K562 (cell line): ENCODE results near the gene MKRN3. TPM values are rescaled to one million over a fixed set of nuclear protein-coding genes. Genes with fewer than 3 reads are reported as not detected.

ENCODE experiments used
- ATAC-seq: fragments of 200-7000 bp; cut with Tn5 transposase; 3 replicates; pipeline ENCODE4 v1.9.1; 2020; ENCODE audit warnings: moderate library complexity
- BruUV-seq: library from RNA; stranded (reverse); fragments of 400-500 nt; replicated peaks from 2 replicates; lab custom pipeline; 2021; lab: Mats Ljungman, UMichigan
- CTCF ChIA-PET: fragments of 300-600 bp; formaldehyde crosslinking; extraction: SDS; loops from one replicate; lab custom pipeline; 2021; ENCODE audit warnings: low intra/inter-chr PET ratio; lab: Yijun Ruan, JAX
- POLR2A ChIA-PET: fragments of 300-600, 350-650 bp; sonication (Branson Sonifier 250); formaldehyde crosslinking; extraction: SDS; loops from one replicate; lab custom pipeline; 2021; ENCODE audit warnings: antibody characterized with exemption, inconsistent platforms; lab: Yijun Ruan, JAX
- DNase-seq, 4 experiments: peaks; one replicate each; pipeline versions ENCODE4 v3.0.0 to v3.0.0-alpha.2; 2011 to 2018; ENCODE audit warnings: low spot score in 3 of 4, mixed read lengths in 3 of 4; ENCODE audit errors: extremely low read depth in 1 of 4
- FAIRE-seq: peaks from 2 replicates; lab custom pipeline; 2011; peaks lifted over from hg19 to GRCh38; lab: Jason Lieb, UNC
- H2AFZ ChIP-seq: 2 replicates; pipeline ENCODE4 v1.6.0; 2011; ENCODE audit warnings: low read depth, low read length, control low read depth, inconsistent platforms
- H3K27ac ChIP-seq: fragments of 200-600 bp; 3 replicates; pipeline ENCODE4 v1.8.0; 2011; ENCODE audit warnings: low read depth, mild to moderate bottlenecking, control low read depth, inconsistent platforms, low read length, moderate library complexity, mixed read lengths; ENCODE audit errors: extremely low read depth
- H3K27me3 ChIP-seq, 2 experiments: fragments of 300-600 bp in 1 of 2; 2 replicates in 1 of 2; 3 replicates in 1 of 2; pipeline versions ENCODE4 v1.6.0 to v1.8.0; 2011; ENCODE audit warnings: inconsistent platforms in 2 of 2, low read length in 2 of 2, mild to moderate bottlenecking in 1 of 2, mixed read lengths in 1 of 2, moderate library complexity in 1 of 2; ENCODE audit not compliant: control insufficient read depth in 2 of 2, insufficient read depth in 2 of 2
- H3K36me3 ChIP-seq: fragments of 300-600 bp; 3 replicates; pipeline ENCODE4 v1.8.0; 2011; ENCODE audit warnings: mild to moderate bottlenecking, low read length, inconsistent platforms; ENCODE audit not compliant: control insufficient read depth, insufficient read depth
- H3K4me1 ChIP-seq, 2 experiments: fragments of 200-600 bp in 1 of 2; replicated peaks in 1 of 2; 2 replicates in 1 of 2; 3 replicates in 1 of 2; pipeline versions ENCODE4 v1.5.1 to v1.8.0; 2011; ENCODE audit warnings: inconsistent platforms in 2 of 2, low read length in 2 of 2, mild to moderate bottlenecking in 1 of 2, mixed read lengths in 1 of 2, moderate library complexity in 1 of 2; ENCODE audit not compliant: control insufficient read depth in 2 of 2, insufficient read depth in 2 of 2
- H3K4me2 ChIP-seq: 2 replicates; pipeline ENCODE4 v1.6.1; 2011; ENCODE audit warnings: low read length, control low read depth, inconsistent platforms, mixed read lengths; ENCODE audit not compliant: insufficient read depth
- H3K4me3 ChIP-seq: fragments of 200-600 bp; sonication (generic), shearing (Covaris generic); 2 replicates; pipeline ENCODE4 v1.5.1; 2016; ENCODE audit warnings: control low read depth, inconsistent platforms
- H3K79me2 ChIP-seq: fragments of 200-600 bp; 3 replicates; pipeline ENCODE4 v1.8.0; 2011; ENCODE audit warnings: low read length, inconsistent platforms; ENCODE audit not compliant: control insufficient read depth, insufficient read depth
- H3K9ac ChIP-seq, 2 experiments: 2 replicates each; pipeline versions ENCODE4 v1.6.0 to v1.6.1; 2011; ENCODE audit warnings: low read depth in 2 of 2, low read length in 2 of 2, control low read depth in 1 of 2, inconsistent platforms in 1 of 2, mild to moderate bottlenecking in 1 of 2, mixed read lengths in 1 of 2; ENCODE audit not compliant: insufficient read depth in 1 of 2
- H3K9me1 ChIP-seq: one replicate; pipeline ENCODE4 v1.6.0; 2011; ENCODE audit warnings: inconsistent platforms, mild to moderate bottlenecking, low read length, moderate library complexity; ENCODE audit not compliant: control insufficient read depth, insufficient read depth
- H3K9me3 ChIP-seq: replicated peaks from 2 replicates; pipeline ENCODE4 v1.5.1; 2011; ENCODE audit warnings: low read depth, low read length, inconsistent platforms; ENCODE audit not compliant: control insufficient read depth, insufficient read depth
- H4K20me1 ChIP-seq: replicated peaks from 2 replicates; pipeline ENCODE4 v1.6.1; 2011; ENCODE audit warnings: low read length, inconsistent platforms, mixed read lengths; ENCODE audit not compliant: control insufficient read depth, insufficient read depth
- CBFA2T2 ChIP-seq: fragments of 450-650 bp; conservative IDR thresholded peaks from 2 replicates; pipeline ENCODE4 v1.6.1; 2017; ENCODE audit warnings: mild to moderate bottlenecking
- CC2D1A ChIP-seq: fragments of 450-650 bp; IDR thresholded peaks from 2 replicates; pipeline ENCODE4 v1.6.1; 2017; ENCODE audit warnings: mild to moderate bottlenecking
- PML ChIP-seq: IDR thresholded peaks from 2 replicates; pipeline ENCODE4 v1.6.1; 2012; ENCODE audit warnings: low read length, inconsistent platforms
- RAD51 ChIP-seq: fragments of 450-650 bp; IDR thresholded peaks from 2 replicates; pipeline ENCODE4 v1.7.1; 2016; ENCODE audit warnings: low read depth, mild to moderate bottlenecking, borderline replicate concordance
- RB1 ChIP-seq: fragments of 450-650 bp; IDR thresholded peaks from 2 replicates; pipeline ENCODE4 v1.6.1; 2017; ENCODE audit warnings: low read depth, mild to moderate bottlenecking
- TFE3 ChIP-seq: fragments of 450-650 bp; formaldehyde crosslinking; IDR thresholded peaks from 2 replicates; pipeline ENCODE4 v1.4.0; 2020; ENCODE audit warnings: mild to moderate bottlenecking, mixed read lengths
- ZNF644 ChIP-seq: fragments of 200-800 bp; sonication (Bioruptor generic); IDR thresholded peaks from 2 replicates; pipeline ENCODE4 v1.6.1; 2016; ENCODE audit warnings: low read depth, missing genetic modification characterization, missing compliant biosample characterization
- WGBS: fragments of 100-300 bp; shearing (Covaris generic); methylation state at CpG from one replicate; pipeline ENCODE4 v1.1.6; 2016; ENCODE audit warnings: low coverage, mixed read lengths; ENCODE audit not compliant: insufficient coverage; ENCODE audit errors: missing lambda C conversion rate; 5-methylcytosine and 5-hydroxymethylcytosine counted together
- in situ Hi-C: fragments of 300-500 bp; cut with MboI; formaldehyde crosslinking; loops from 4 replicates; pipeline ENCODE4 v1.15.0; 2018; ENCODE audit warnings: inconsistent platforms, mixed read lengths
- intact Hi-C: fragments of 100-400 bp; cut with micrococcal nuclease; formaldehyde crosslinking; loops from 2 replicates; pipeline ENCODE4 v1.14.2; 2022
- polyA plus RNA-seq, 8 experiments: library from polyadenylated mRNA; depleted of rRNA in 4 of 8; stranded (reverse) in 5 of 8; unstranded in 3 of 8; fragments of >200 nt; fragmentation: Nextera tagmentation in 2 of 8; fragmentation: Illumina TruSeq in 1 of 8; extraction: Ambion mirVana in 2 of 8; extraction: Trizol in 1 of 8; gene quantifications; 2 replicates each; pipeline versions ENCODE4 v1.2.1 to v1.2.3, GENCODE V29; 2011 to 2014; ENCODE audit warnings: inconsistent platforms in 1 of 8, missing spikeins in 1 of 8
- total RNA-seq, 7 experiments: library from RNA; depleted of rRNA in 6 of 7; stranded (reverse); fragments of >200 nt in 6 of 7; fragmentation: Illumina TruSeq in 2 of 7; extraction: Trizol in 2 of 7; gene quantifications; 2 replicates each; pipeline versions ENCODE4 v1.2.1 to v1.2.3, GENCODE V29; 2011 to 2021; ENCODE audit warnings: low replicate concordance in 1 of 7

MKRN3 gene
- total and polyA plus RNA-seq, 9 of the 15 experiments (the other 6 are each of a cell fraction or from before 2014, with no cell fraction given), result 6.5 to 33.4 (median 25.1) TPM

- CTCF ChIA-PET, result no interaction called here
- FAIRE-seq, result no peak
- Histone ChIP-seq H3K9me1 (no peaks in the 10 kb centered on the region), H3K27me3 (peaks cover 5 to 10% of the 10 kb centered on the region in 2 experiments; a peak in 2 of 5 replicates), H3K4me2 (no peak overlapping the region), H2AFZ (no peak overlapping the region), H3K36me3 (no peaks in the 10 kb centered on the region), H3K9me3 (no peaks in the 10 kb centered on the region), H3K27ac (no peak overlapping the region), H3K9ac (no peak overlapping the region), H3K4me3 (no peak overlapping the region), H3K4me1 (no peaks in the 10 kb centered on the region), H4K20me1 (no peaks in the 10 kb centered on the region), H3K79me2 (no peaks in the 10 kb centered on the region)
- BruUV-seq, result no TSS peak
- POLR2A ChIA-PET, result no interaction called here
- no peak for DNase-seq
- ATAC-seq, result no peak
- in situ Hi-C loops, result no loop called here
- WGBS, result 2% methylated on average over 6 of the region's 7 CpGs
- intact Hi-C loops, result no loop called here
- TF ChIP-seq CC2D1A (no peak), RB1 (no peak), CBFA2T2 (0 out of 2 replicates have a peak, but pooled peaks have one; percentile 12), PML (no peak), ZNF644 (tag) (no peak), RAD51 (peak; percentile 63; the same call in 1 of the 2 replicates), TFE3 (CRISPR knock-in tag) (peak; percentile 82)
These were observed 28.8 kb downstream of the MKRN3 start for GRCh38 chr15:23594252-23594770.
